ENCODE measurements around the gene OR2K2. TPM values are rescaled to one million over a fixed set of nuclear protein-coding genes. Genes with fewer than 3 reads are reported as not detected.
"Not testable (repeated sequence)": the region's sequence is repeated elsewhere in the genome, so short reads cannot be mapped to it uniquely, and the experiment has no call there.

Gene OR2K2
- total and polyA plus RNA-seq, 5 donors from 2014 or later: not detected

GRCh38 chr9:111356481-111357244, 26.6 kb upstream of the OR2K2 start:
- peaks cover 3% of the 10 kb centered on the region for H3K36me3 Mint-ChIP-seq
- H3K4me1 ChIP-seq (ENCODE audit: control insufficient read depth, insufficient read depth, low read length, poor library complexity, severe bottlenecking): no peaks in the 10 kb centered on the region
- no peak overlapping the region for H3K4me3 Mint-ChIP-seq
- no peaks in the 10 kb centered on the region for H3K27me3 Mint-ChIP-seq
- DNase-seq (no peak), ATAC-seq (ENCODE audit: low read depth in 2 of 2) (no peak)
- H3K27ac Mint-ChIP-seq: no peak overlapping the region
- H3K4me3 ChIP-seq (ENCODE audit: low read depth, low read length): no peak overlapping the region
- H3K9me3 Mint-ChIP-seq: peaks cover 0 to 4% (median 0%) of the 10 kb centered on the region in 7 donors
- peaks cover 4% of the 10 kb centered on the region for H3K36me3 ChIP-seq (ENCODE audit: control insufficient read depth, insufficient read depth, low read length)
- H3K27ac ChIP-seq (ENCODE audit: insufficient read depth, low read length, poor library complexity, severe bottlenecking): no peak overlapping the region
- H3K9me3 ChIP-seq (ENCODE audit: control insufficient read depth in 2 of 2, low read length in 2 of 2): no peaks in the 10 kb centered on the region
- H3K4me1 Mint-ChIP-seq: peaks cover 0 to 3% (median under 1%) of the 10 kb centered on the region in 4 donors
- H3K27me3 ChIP-seq (ENCODE audit: control insufficient read depth, insufficient read depth, low read length): no peaks in the 10 kb centered on the region

GRCh38 chr9:111352545-111352944, 22.5 kb upstream of the OR2K2 start:
- Mint-ChIP-seq H3K4me3 (no peak overlapping the region), H3K4me1 (peaks cover 0 to 3% (median under 1%) of the 10 kb centered on the region in 4 donors), H3K27me3 (no peaks in the 10 kb centered on the region), H3K27ac (no peak overlapping the region), H3K36me3 (no peaks in the 10 kb centered on the region), H3K9me3 (peaks cover 0 to 7% (median 0%) of the 10 kb centered on the region in 7 donors)
- ATAC-seq (ENCODE audit: low read depth in 2 of 2) (no peak), DNase-seq (no peak)
- peaks cover under 1% of the 10 kb centered on the region for H3K27me3 ChIP-seq (ENCODE audit: control insufficient read depth, insufficient read depth, low read length)
- H3K4me1 ChIP-seq (ENCODE audit: control insufficient read depth, insufficient read depth, low read length, poor library complexity, severe bottlenecking): no peaks in the 10 kb centered on the region
- H3K36me3 ChIP-seq (ENCODE audit: control insufficient read depth, insufficient read depth, low read length): no peaks in the 10 kb centered on the region
- no peak overlapping the region for H3K27ac ChIP-seq (ENCODE audit: insufficient read depth, low read length, poor library complexity, severe bottlenecking)
- no peak overlapping the region for H3K4me3 ChIP-seq (ENCODE audit: low read depth, low read length)
- no peaks in the 10 kb centered on the region for H3K9me3 ChIP-seq (ENCODE audit: control insufficient read depth in 2 of 2, low read length in 2 of 2)

- no peak overlapping the region for H3K27ac ChIP-seq (ENCODE audit: insufficient read depth, low read length, poor library complexity, severe bottlenecking)
- Mint-ChIP-seq H3K9me3 (peaks cover 0 to 4% (median 1%) of the 10 kb centered on the region in 7 donors), H3K4me3 (no peak overlapping the region), H3K27me3 (peaks cover 3% of the 10 kb centered on the region), H3K27ac (no peak overlapping the region), H3K4me1 (no peaks in the 10 kb centered on the region), H3K36me3 (no peaks in the 10 kb centered on the region)
- DNase-seq: no peak
- no peaks in the 10 kb centered on the region for H3K9me3 ChIP-seq (ENCODE audit: control insufficient read depth in 2 of 2, low read length in 2 of 2)
- H3K4me1 ChIP-seq (ENCODE audit: control insufficient read depth, insufficient read depth, low read length, poor library complexity, severe bottlenecking): no peaks in the 10 kb centered on the region
- no peaks in the 10 kb centered on the region for H3K36me3 ChIP-seq (ENCODE audit: control insufficient read depth, insufficient read depth, low read length)
- ATAC-seq (ENCODE audit: low read depth in 2 of 2): no peak
- peaks cover 4% of the 10 kb centered on the region for H3K27me3 ChIP-seq (ENCODE audit: control insufficient read depth, insufficient read depth, low read length)
- H3K4me3 ChIP-seq (ENCODE audit: low read depth, low read length): no peak overlapping the region
These were observed 20.5 kb upstream of the OR2K2 start for GRCh38 chr9:111350556-111350955.

DNA sequence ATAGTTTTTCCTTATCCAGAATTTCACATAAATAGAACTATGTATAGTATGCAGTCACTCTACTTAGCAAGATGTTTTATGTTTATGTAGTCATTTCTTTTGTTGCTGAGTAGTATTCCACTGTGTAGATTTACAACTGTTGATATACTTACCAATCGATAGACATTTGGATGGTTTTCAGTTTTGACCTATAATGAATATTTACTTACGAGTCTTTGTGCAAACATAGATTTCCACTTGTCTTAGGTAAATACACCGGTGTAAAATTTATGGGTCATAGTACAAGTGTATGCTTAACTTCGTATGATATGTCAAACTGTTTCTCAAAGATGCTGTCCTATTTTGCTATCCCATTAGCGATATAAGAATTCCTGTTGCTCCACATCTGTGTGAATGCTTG, 19.7 kb upstream of the OR2K2 start:
- no peak overlapping the region for H3K4me3 ChIP-seq (ENCODE audit: low read depth, low read length)
- DNase-seq: no peak
- H3K4me3 Mint-ChIP-seq: no peak overlapping the region
- no peaks in the 10 kb centered on the region for H3K4me1 ChIP-seq (ENCODE audit: control insufficient read depth, insufficient read depth, low read length, poor library complexity, severe bottlenecking)
- H3K27ac Mint-ChIP-seq: no peak overlapping the region
- no peaks in the 10 kb centered on the region for H3K9me3 ChIP-seq (ENCODE audit: control insufficient read depth in 2 of 2, low read length in 2 of 2)
- peaks cover 5% of the 10 kb centered on the region for H3K27me3 Mint-ChIP-seq
- H3K27ac ChIP-seq (ENCODE audit: insufficient read depth, low read length, poor library complexity, severe bottlenecking): no peak overlapping the region
- no peaks in the 10 kb centered on the region for H3K36me3 ChIP-seq (ENCODE audit: control insufficient read depth, insufficient read depth, low read length)
- peaks cover 4% of the 10 kb centered on the region for H3K27me3 ChIP-seq (ENCODE audit: control insufficient read depth, insufficient read depth, low read length)
- no peak for ATAC-seq (ENCODE audit: low read depth in 2 of 2)
- H3K9me3 Mint-ChIP-seq: peaks cover 0 to 4% (median 1%) of the 10 kb centered on the region in 7 donors
- no peaks in the 10 kb centered on the region for H3K4me1 Mint-ChIP-seq
- no peaks in the 10 kb centered on the region for H3K36me3 Mint-ChIP-seq

DNA sequence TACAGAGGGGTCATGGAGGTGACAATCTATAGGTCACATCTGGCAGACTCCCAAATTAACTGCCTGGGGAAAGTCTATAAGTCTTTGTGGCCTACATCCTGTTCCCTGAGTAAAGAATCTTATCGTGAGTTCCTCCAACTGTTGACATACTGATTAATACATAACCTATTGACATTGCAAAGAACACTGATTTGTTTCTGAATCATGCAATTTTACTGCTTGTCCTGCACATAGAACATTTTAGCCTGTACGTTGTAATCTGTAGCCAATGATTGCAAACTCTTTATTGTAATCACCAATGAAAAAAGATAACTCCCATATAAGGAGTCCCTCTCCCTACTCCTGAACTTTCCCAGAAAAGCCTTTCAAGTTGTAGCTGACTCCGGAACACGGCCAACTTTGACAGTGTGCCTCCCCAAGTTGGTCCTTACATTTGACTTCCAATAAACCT, 18.8 kb upstream of the OR2K2 start:
- no peak for DNase-seq
- Histone ChIP-seq H3K4me3 (ENCODE audit: low read depth, low read length) (no peak overlapping the region), H3K36me3 (ENCODE audit: control insufficient read depth, insufficient read depth, low read length) (no peaks in the 10 kb centered on the region), H3K27me3 (ENCODE audit: control insufficient read depth, insufficient read depth, low read length) (peaks cover 4% of the 10 kb centered on the region), H3K4me1 (ENCODE audit: control insufficient read depth, insufficient read depth, low read length, poor library complexity, severe bottlenecking) (no peaks in the 10 kb centered on the region), H3K9me3 (ENCODE audit: control insufficient read depth in 2 of 2, low read length in 2 of 2) (no peaks in the 10 kb centered on the region), H3K27ac (ENCODE audit: insufficient read depth, low read length, poor library complexity, severe bottlenecking) (no peak overlapping the region)
- Mint-ChIP-seq H3K9me3 (peaks cover 0 to 4% (median 1%) of the 10 kb centered on the region in 7 donors), H3K27ac (no peak overlapping the region), H3K4me3 (no peak overlapping the region), H3K4me1 (no peaks in the 10 kb centered on the region), H3K36me3 (no peaks in the 10 kb centered on the region), H3K27me3 (peaks cover 5% of the 10 kb centered on the region)
- ATAC-seq (ENCODE audit: low read depth in 2 of 2): no peak

- H3K36me3 ChIP-seq (ENCODE audit: control insufficient read depth, insufficient read depth, low read length); H3K4me1 ChIP-seq (ENCODE audit: control insufficient read depth, insufficient read depth, low read length, poor library complexity, severe bottlenecking); H3K9me3 Mint-ChIP-seq; H3K27me3 ChIP-seq (ENCODE audit: control insufficient read depth, insufficient read depth, low read length); H3K27ac ChIP-seq (ENCODE audit: insufficient read depth, low read length, poor library complexity, severe bottlenecking); H3K27ac Mint-ChIP-seq; ATAC-seq (ENCODE audit: low read depth in 2 of 2); H3K9me3 ChIP-seq (ENCODE audit: control insufficient read depth in 2 of 2, low read length in 2 of 2); H3K4me3 ChIP-seq (ENCODE audit: low read depth, low read length); H3K27me3 Mint-ChIP-seq; H3K36me3 Mint-ChIP-seq: not testable (repeated sequence)
- Mint-ChIP-seq H3K4me1 (peaks cover 0 to 25% (median under 1%) of the 10 kb centered on the region in 4 donors), H3K4me3 (peak overlapping the region in 1 of 4 donors; percentile 14)
- DNase-seq: peak in 1 of 3 donors; percentile 40
These were observed 4.4 kb upstream of the OR2K2 start for GRCh38 chr9:111334318-111334863.

GRCh38 chr9:111320631-111321030, 9.4 kb downstream of the OR2K2 start:
- H3K4me1 Mint-ChIP-seq: no peaks in the 10 kb centered on the region
- no peak overlapping the region for H3K4me3 Mint-ChIP-seq

DNA sequence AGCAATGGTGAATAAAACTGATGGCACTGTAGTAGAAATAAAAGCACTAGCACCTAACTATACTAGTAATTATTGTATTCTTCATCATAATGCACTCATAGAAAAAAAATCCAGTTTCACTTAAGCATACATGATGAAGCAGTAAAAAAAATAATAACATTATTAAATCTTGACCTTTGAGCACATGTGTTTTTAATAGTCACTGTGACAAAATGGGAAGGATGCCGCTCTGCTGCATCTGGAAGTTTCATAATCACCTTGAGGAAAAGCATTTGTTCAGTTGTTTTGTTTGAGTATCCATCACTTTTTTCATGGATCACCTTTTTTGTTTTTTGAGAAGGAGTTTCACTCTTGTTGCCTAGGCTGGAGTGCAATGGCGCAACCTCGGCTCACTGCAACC, 13.2 kb downstream of the OR2K2 start:
- no peaks in the 10 kb centered on the region for H3K27me3 Mint-ChIP-seq
- Histone ChIP-seq H3K36me3 (ENCODE audit: control insufficient read depth, insufficient read depth, low read length) (no peaks in the 10 kb centered on the region), H3K4me3 (ENCODE audit: low read depth, low read length) (no peak overlapping the region), H3K27me3 (ENCODE audit: control insufficient read depth, insufficient read depth, low read length) (peaks cover 2% of the 10 kb centered on the region), H3K4me1 (ENCODE audit: control insufficient read depth, insufficient read depth, low read length, poor library complexity, severe bottlenecking) (no peaks in the 10 kb centered on the region), H3K27ac (ENCODE audit: insufficient read depth, low read length, poor library complexity, severe bottlenecking) (no peak overlapping the region), H3K9me3 (ENCODE audit: control insufficient read depth in 2 of 2, low read length in 2 of 2) (no peaks in the 10 kb centered on the region)
- DNase-seq (no peak), ATAC-seq (ENCODE audit: low read depth in 2 of 2) (no peak)
- H3K4me1 Mint-ChIP-seq: no peaks in the 10 kb centered on the region
- peaks cover 0 to 5% (median 2%) of the 10 kb centered on the region in 7 donors for H3K9me3 Mint-ChIP-seq
- H3K27ac Mint-ChIP-seq: no peak overlapping the region
- no peaks in the 10 kb centered on the region for H3K36me3 Mint-ChIP-seq
- H3K4me3 Mint-ChIP-seq: no peak overlapping the region

More at GRCh38 chr9:111320631-111321030, 9.4 kb downstream of the OR2K2 start:
- no peaks in the 10 kb centered on the region for H3K36me3 Mint-ChIP-seq
- H3K27me3 Mint-ChIP-seq: no peaks in the 10 kb centered on the region
- DNase-seq: no peak
- ATAC-seq (ENCODE audit: low read depth in 2 of 2): no peak
- no peak overlapping the region for H3K4me3 ChIP-seq (ENCODE audit: low read depth, low read length)
- no peaks in the 10 kb centered on the region for H3K4me1 ChIP-seq (ENCODE audit: control insufficient read depth, insufficient read depth, low read length, poor library complexity, severe bottlenecking)
- no peak overlapping the region for H3K27ac Mint-ChIP-seq
- H3K36me3 ChIP-seq (ENCODE audit: control insufficient read depth, insufficient read depth, low read length): no peaks in the 10 kb centered on the region
- H3K9me3 Mint-ChIP-seq: peaks cover 0 to 5% (median 0%) of the 10 kb centered on the region in 7 donors
- H3K27ac ChIP-seq (ENCODE audit: insufficient read depth, low read length, poor library complexity, severe bottlenecking): no peak overlapping the region
- H3K27me3 ChIP-seq (ENCODE audit: control insufficient read depth, insufficient read depth, low read length): peaks cover 2% of the 10 kb centered on the region
- no peaks in the 10 kb centered on the region for H3K9me3 ChIP-seq (ENCODE audit: control insufficient read depth in 2 of 2, low read length in 2 of 2)
